Endothelial cell (in vitro differentiated cells): Measurements from ENCODE around the gene CXCL11. TPM values are rescaled to one million over a fixed set of nuclear protein-coding genes. Genes with fewer than 3 reads are reported as not detected.
"Not testable (repeated sequence)": the region's sequence is repeated elsewhere in the genome, so short reads cannot be mapped to it uniquely, and the experiment has no call there.

Source experiments
- DNase-seq: peaks from one replicate; pipeline ENCODE4 v3.0.0; 2021; ENCODE audit warnings: low spot score
- H3K27ac Mint-ChIP-seq: one replicate; pipeline ENCODE4 v1.8.0; 2021; ENCODE audit warnings: mixed read lengths, inconsistent platforms; ENCODE audit not compliant: unreplicated experiment
- H3K27me3 Mint-ChIP-seq: one replicate; pipeline ENCODE4 v1.8.0; 2021; ENCODE audit warnings: mild to moderate bottlenecking, moderate library complexity, mixed read lengths, inconsistent platforms; ENCODE audit not compliant: unreplicated experiment
- H3K36me3 Mint-ChIP-seq: one replicate; pipeline ENCODE4 v1.8.0; 2021; ENCODE audit warnings: mild to moderate bottlenecking, low read depth, mixed read lengths, inconsistent platforms; ENCODE audit not compliant: unreplicated experiment
- H3K4me1 Mint-ChIP-seq: one replicate; pipeline ENCODE4 v1.8.0; 2021; ENCODE audit warnings: mild to moderate bottlenecking, mixed read lengths, inconsistent platforms; ENCODE audit not compliant: unreplicated experiment
- H3K4me3 Mint-ChIP-seq: one replicate; pipeline ENCODE4 v1.8.0; 2021; ENCODE audit warnings: mild to moderate bottlenecking, mixed read lengths, inconsistent platforms; ENCODE audit not compliant: unreplicated experiment
- H3K9me3 Mint-ChIP-seq: one replicate; pipeline ENCODE4 v1.8.0; 2021; ENCODE audit warnings: mixed read lengths, inconsistent platforms; ENCODE audit not compliant: unreplicated experiment
- total RNA-seq: library from RNA; stranded (reverse); fragmentation: NEBNext Ultra II Directional; extraction: Animal tissue kit (Norgen Biotek cat#: 25700); gene quantifications from one replicate; pipeline ENCODE4 v1.2.1, GENCODE V29; 2021; ENCODE audit not compliant: unreplicated experiment
- TF ChIP-seq, protein P1 (sequence below): fragments of 200-600 bp; sonication (generic); IDR thresholded peaks from one replicate; pipeline ENCODE4 v1.5.0; 2021; ENCODE audit warnings: antibody characterized with exemption; ENCODE audit not compliant: unreplicated experiment

Gene CXCL11
- total RNA-seq, 1 donor from 2014 or later: not detected

DNA sequence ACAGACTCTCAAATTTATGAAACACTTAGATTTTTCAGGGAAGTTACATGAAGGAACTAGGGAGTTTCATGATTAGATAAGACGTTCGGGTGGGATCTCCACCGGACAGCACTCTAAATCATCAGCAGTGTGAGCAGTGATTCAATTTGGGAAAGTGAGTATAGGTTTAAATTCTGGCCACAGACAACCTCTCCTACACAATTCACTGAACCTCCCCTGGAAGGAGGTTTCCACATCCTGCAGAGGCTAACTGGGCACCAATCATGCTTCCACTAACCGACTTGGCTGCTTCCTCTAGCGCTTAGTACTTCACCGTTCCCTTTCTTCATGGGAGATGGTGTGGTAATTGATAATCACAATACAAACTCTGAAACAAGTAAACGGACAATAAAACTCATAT lies 34.2 kb downstream of the CXCL11 start:
- Mint-ChIP-seq H3K4me3 (no peak overlapping the region), H3K9me3 (no peaks in the 10 kb centered on the region), H3K4me1 (peaks cover 4% of the 10 kb centered on the region), H3K36me3 (peaks cover 4% of the 10 kb centered on the region), H3K27ac (no peak overlapping the region), H3K27me3 (peaks cover 2% of the 10 kb centered on the region)
- TF ChIP-seq, protein P1, sequence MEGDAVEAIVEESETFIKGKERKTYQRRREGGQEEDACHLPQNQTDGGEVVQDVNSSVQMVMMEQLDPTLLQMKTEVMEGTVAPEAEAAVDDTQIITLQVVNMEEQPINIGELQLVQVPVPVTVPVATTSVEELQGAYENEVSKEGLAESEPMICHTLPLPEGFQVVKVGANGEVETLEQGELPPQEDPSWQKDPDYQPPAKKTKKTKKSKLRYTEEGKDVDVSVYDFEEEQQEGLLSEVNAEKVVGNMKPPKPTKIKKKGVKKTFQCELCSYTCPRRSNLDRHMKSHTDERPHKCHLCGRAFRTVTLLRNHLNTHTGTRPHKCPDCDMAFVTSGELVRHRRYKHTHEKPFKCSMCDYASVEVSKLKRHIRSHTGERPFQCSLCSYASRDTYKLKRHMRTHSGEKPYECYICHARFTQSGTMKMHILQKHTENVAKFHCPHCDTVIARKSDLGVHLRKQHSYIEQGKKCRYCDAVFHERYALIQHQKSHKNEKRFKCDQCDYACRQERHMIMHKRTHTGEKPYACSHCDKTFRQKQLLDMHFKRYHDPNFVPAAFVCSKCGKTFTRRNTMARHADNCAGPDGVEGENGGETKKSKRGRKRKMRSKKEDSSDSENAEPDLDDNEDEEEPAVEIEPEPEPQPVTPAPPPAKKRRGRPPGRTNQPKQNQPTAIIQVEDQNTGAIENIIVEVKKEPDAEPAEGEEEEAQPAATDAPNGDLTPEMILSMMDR: no peak
- DNase-seq: no peak

DNA sequence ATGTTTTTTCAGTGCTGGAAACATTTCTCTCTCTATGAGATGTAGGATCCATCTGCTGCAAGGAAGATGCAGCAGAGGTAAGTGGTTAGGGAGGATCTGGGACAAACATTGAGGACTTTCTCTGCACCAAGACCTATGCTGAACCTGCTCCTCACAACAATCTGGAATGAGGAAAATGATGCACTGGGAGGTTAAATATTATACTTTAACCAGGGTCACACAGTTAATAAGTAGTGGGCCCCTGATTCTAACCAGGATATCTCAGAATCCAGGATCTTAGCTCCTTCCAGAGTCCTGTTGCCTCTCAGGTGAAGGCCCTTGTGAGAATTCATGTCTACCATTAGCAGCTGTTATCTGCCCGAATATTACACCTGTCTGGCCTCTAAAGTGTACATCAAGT lies 35.6 kb downstream of the CXCL11 start:
- Mint-ChIP-seq H3K4me1 (peaks cover 4% of the 10 kb centered on the region), H3K36me3 (peaks cover 4% of the 10 kb centered on the region), H3K27ac (no peak overlapping the region), H3K4me3 (no peak overlapping the region), H3K9me3 (no peaks in the 10 kb centered on the region), H3K27me3 (no peaks in the 10 kb centered on the region)
- TF ChIP-seq, protein P1: no peak
- DNase-seq: no peak

DNA sequence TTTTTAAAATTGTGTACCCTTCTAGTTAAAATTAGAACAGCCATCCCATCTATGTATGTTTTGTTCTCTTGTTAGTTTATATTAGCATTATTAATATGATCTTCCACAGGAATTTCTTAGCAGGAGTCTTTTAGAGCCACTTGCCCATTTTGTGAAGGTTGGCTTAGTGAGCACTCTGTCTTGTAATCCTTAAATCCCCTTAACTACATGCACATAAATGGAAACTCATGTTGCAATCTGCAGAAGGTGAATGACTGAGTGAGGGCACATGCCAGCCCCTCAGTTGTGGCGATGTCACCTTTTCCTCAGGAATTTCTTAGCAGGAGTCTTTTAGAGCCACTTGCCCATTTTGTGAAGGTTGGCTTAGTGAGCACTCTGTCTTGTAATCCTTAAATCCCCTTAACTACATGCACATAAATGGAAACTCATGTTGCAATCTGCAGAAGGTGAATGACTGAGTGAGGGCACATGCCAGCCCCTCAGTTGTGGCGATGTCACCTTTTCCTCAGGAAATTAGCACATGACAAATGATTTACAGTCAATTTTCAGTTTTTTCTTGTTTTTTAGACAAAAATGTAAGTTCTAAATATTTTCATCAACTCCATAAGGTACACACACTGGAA lies 37.2 kb downstream of the CXCL11 start:
- H3K4me3 Mint-ChIP-seq, H3K27me3 Mint-ChIP-seq, H3K27ac Mint-ChIP-seq, H3K9me3 Mint-ChIP-seq, H3K4me1 Mint-ChIP-seq, DNase-seq, H3K36me3 Mint-ChIP-seq: not testable (repeated sequence)

DNA sequence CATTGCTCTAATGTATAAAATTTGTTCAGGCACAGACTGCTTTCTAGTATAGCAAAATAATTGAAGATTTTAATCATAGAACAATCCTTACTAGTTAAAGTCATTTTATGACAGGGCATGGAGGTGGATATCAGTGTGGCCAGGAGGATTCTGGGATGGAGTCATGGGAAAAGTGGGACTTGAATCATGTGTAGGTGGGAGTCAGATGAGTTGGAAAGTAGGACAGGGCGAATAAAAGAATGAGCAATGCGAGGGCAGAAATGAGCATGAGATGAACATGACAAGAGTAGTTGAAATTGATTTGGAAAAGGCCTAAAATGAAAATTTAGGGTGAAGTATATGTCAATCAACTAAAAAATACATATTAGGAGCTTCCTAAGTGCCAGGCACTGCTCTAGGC lies 37.9 kb downstream of the CXCL11 start:
- no peak overlapping the region for H3K27ac Mint-ChIP-seq
- peaks cover 4% of the 10 kb centered on the region for H3K36me3 Mint-ChIP-seq
- DNase-seq: no peak
- no peak overlapping the region for H3K4me3 Mint-ChIP-seq
- TF ChIP-seq, protein P1: no peak
- no peaks in the 10 kb centered on the region for H3K9me3 Mint-ChIP-seq
- H3K4me1 Mint-ChIP-seq: peaks cover 4% of the 10 kb centered on the region
- no peaks in the 10 kb centered on the region for H3K27me3 Mint-ChIP-seq

DNA sequence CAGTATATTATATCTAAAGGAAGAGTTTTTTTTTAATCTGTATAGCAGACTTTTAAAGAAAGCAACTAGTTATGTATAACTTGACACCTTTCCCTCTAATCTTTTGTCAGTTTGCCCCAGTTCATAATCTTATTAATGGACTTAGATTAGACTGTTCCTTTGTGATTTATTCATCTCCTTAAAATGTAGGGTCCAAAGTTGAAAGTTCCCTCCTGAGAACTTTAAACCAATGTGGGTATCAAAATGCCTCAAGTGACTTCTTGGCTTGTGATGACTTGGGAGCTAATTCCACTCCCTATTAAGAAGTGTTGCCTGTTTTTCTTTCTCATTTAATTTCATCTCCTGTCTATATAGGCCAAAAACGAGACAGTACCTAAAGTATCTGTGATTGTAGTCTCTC lies 38.8 kb downstream of the CXCL11 start:
- Mint-ChIP-seq H3K27me3 (no peaks in the 10 kb centered on the region), H3K36me3 (no peaks in the 10 kb centered on the region), H3K4me3 (no peak overlapping the region), H3K9me3 (no peaks in the 10 kb centered on the region), H3K4me1 (peaks cover 3% of the 10 kb centered on the region), H3K27ac (no peak overlapping the region)
- TF ChIP-seq, protein P1: no peak
- DNase-seq: no peak
